ENCODE data around the gene DYNLRB1. TPM values are rescaled to one million over a fixed set of nuclear protein-coding genes. Genes with fewer than 3 reads are reported as not detected.
A peak's percentile ranks its signal among the peaks of the same experiment; 100 is the strongest.

The DYNLRB1 gene
- 43.8 and 55.3 TPM in 2 replicates for total RNA-seq
- 68.8 TPM for total RNA-seq (2013)
- polyA plus RNA-seq, result 116 and 120 TPM in 2 replicates
- polyA minus RNA-seq, result 43.0 and 83.4 TPM in 2 replicates

DNA sequence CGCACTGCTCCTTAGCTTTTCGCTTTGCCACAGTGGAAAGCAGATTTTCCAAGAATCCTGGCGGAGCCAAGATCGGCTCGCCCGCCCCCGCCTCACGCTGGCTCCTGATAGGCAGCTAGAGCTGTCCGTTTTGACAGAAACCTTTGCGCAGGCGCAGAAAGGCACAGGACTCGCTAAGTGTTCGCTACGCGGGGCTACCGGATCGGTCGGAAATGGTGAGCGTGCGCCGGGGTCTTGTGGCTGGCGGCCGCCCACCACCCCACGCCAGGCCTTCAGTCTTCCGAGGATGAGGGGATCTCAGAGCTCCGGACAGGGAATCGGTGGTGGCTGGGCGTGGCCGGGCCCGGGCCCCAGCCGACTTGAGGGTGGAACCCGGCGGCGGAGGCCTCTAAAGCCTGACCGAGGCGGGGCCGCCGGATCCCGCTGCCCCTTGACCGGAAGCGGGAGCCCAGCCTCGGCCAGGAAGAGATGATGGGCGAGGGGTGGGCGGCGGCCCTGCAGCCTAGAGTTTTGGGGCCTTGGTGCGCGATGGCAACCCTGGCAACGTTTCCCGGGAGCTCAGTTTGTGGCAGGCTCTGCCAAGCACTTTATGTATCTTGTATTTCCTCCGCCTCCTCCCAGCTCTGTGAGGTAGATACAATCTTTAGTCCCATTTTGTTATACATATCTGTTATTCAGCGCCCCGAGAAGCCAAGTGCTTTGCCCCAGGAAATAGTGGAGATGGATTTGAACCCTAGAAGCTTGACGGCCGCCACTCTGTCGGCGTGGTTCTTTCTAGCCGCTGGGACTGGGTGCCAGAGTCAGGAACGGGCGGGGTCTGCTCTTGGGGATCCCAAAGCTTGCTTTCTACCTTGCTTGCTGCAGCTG lies at the start of gene DYNLRB1:
DYNLRB1 (plus strand) TSS at position 176 of the 867 bp plus-strand sequence; CDS start at position 213, 37 bp downstream.
- H2AFZ ChIP-seq (ENCODE audit: insufficient read depth, low read depth, low read length, poor library complexity, severe bottlenecking), result peak within 1 kb of the TSS; percentile 90
- peak within 1 kb of the TSS; percentile 66 to 99 (median 95) for H3K4me3 ChIP-seq (ENCODE audit: control extremely low read depth in 1 of 5, extremely low read depth in 1 of 5, insufficient read depth in 1 of 5, low read depth in 2 of 5, low read length in 4 of 5)
- H3K9ac ChIP-seq (ENCODE audit: low read length), result peak within 1 kb of the TSS; percentile 94
- CTCF ChIA-PET, result interaction anchor here (0.6 to 5.3 kb wide), 20 partner anchors 9 to 326 kb away, joined by 3 to 38 read pairs (median 4); partner anchors contain the start of genes MAP1LC3A and TP53INP2
- Mint-ChIP-seq H3K9me3 (ENCODE audit: insufficient read depth) (no peaks in the 10 kb centered on the region), H3K27ac (peak within 1 kb of the TSS; percentile 97), H3K27me3 (no peaks in the 10 kb centered on the region), H3K4me3 (peak within 1 kb of the TSS; percentile 97), H3K4me1 (peaks cover 47% of the 10 kb centered on the region)
- ATAC-seq (ENCODE audit: low read depth), result peak; percentile 83
- DNase-seq, result peak; percentile 95
- H4K20me1 ChIP-seq (ENCODE audit: control insufficient read depth, insufficient read depth, low read length, poor library complexity, severe bottlenecking), result peaks cover 22% of the 10 kb centered on the region
- TF ChIP-seq, protein P1, sequence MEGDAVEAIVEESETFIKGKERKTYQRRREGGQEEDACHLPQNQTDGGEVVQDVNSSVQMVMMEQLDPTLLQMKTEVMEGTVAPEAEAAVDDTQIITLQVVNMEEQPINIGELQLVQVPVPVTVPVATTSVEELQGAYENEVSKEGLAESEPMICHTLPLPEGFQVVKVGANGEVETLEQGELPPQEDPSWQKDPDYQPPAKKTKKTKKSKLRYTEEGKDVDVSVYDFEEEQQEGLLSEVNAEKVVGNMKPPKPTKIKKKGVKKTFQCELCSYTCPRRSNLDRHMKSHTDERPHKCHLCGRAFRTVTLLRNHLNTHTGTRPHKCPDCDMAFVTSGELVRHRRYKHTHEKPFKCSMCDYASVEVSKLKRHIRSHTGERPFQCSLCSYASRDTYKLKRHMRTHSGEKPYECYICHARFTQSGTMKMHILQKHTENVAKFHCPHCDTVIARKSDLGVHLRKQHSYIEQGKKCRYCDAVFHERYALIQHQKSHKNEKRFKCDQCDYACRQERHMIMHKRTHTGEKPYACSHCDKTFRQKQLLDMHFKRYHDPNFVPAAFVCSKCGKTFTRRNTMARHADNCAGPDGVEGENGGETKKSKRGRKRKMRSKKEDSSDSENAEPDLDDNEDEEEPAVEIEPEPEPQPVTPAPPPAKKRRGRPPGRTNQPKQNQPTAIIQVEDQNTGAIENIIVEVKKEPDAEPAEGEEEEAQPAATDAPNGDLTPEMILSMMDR (IDR thresholded peaks at IDR 0.05), result no peak
- no peak for TF ChIP-seq EZH2 (IDR thresholded peaks at IDR 0.05; ENCODE audit: borderline replicate concordance, insufficient read depth, low read depth, low read length, poor library complexity, severe bottlenecking)
- peak within 1 kb of the TSS; percentile 83 for H3K4me2 ChIP-seq (replicated peaks; ENCODE audit: low read depth, low read length, poor library complexity, severe bottlenecking)
- H3K36me3 ChIP-seq (replicated peaks in 1 of 2; ENCODE audit: control extremely low read depth in 1 of 2, control insufficient read depth in 1 of 2, extremely low read depth in 1 of 2, insufficient read depth in 2 of 2, low read length in 1 of 2), result peaks cover 3 to 5% of the 10 kb centered on the region in 2 experiments
- no peaks in the 10 kb centered on the region for H3K27me3 ChIP-seq (replicated peaks in 1 of 4; ENCODE audit: control extremely low read depth in 1 of 4, control insufficient read depth in 3 of 4, insufficient read depth in 4 of 4, low read length in 3 of 4)
- no peaks in the 10 kb centered on the region for H3K9me3 ChIP-seq (ENCODE audit: control extremely low read depth in 1 of 3, control insufficient read depth in 2 of 3, insufficient read depth in 1 of 3, low read length in 2 of 3)
- peaks cover 57% of the 10 kb centered on the region for H3K79me2 ChIP-seq (ENCODE audit: control insufficient read depth, insufficient read depth, low read length)
- POLR2A ChIA-PET, result interaction anchor here (0.6 to 0.9 kb wide), 5 partner anchors 153 to 1573 kb away, joined by 3 to 8 read pairs (median 4); partner anchors contain the start of genes ITCH and PIGU
- WGBS (ENCODE audit: insufficient coverage), result under 1% methylated on average over 55 of the region's 59 CpGs
- peaks cover 5 to 10% of the 10 kb centered on the region in 2 donors for H3K4me1 ChIP-seq (ENCODE audit: control insufficient read depth in 2 of 2, insufficient read depth in 2 of 2, low read length in 2 of 2)
- intact Hi-C loops (cut with micrococcal nuclease), result loop anchor here (1.0 to 5.0 kb wide), 6 partner anchors 42 to 524 kb away; partner anchors contain the start of genes EIF2S2, MAP1LC3A, PIGU and RALY
- H3K27ac ChIP-seq (ENCODE audit: low read length in 2 of 2), result peak within 1 kb of the TSS; percentile 31 to 85

Data from B cell (primary cell).